A549 treated with AZD9567 at 1 μM for 4 hours (cell line): Measurements from ENCODE around the gene CRYAA. TPM values are rescaled to one million over a fixed set of nuclear protein-coding genes. Genes with fewer than 3 reads are reported as not detected.

Experiments used
- total RNA-seq: library from RNA; stranded (reverse); fragments of 200-300 nt; extraction: Qiagen RNA extraction; gene quantifications from 5 replicates; pipeline ENCODE4 v1.2.3, GENCODE V29; 2022; ENCODE audit not compliant: insufficient read depth

Gene CRYAA, protein sequence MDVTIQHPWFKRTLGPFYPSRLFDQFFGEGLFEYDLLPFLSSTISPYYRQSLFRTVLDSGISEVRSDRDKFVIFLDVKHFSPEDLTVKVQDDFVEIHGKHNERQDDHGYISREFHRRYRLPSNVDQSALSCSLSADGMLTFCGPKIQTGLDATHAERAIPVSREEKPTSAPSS
- not detected in 5 replicates for total RNA-seq

DNA sequence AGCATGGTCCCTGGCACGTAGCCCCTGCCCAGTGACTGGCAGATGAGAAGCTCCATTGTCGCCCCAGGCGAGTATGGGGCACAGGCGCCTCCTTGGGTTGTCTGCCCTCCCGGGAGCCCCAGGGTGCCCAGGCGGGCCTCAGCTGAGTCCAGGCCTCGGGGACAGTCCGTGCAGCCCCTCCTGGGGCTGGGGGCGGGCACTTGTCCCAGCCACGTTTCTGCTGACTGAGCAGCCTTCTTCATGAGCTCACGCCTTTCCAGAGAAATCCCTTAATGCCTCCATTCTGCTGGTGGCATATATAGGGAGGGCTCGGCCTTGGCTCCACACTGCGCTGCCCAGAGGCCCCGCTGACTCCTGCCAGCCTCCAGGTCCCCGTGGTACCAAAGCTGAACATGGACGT, at the start of gene CRYAA:
TSS of gene CRYAA (plus strand) at position 301 of the 400 bp plus-strand sequence. CDS start at position 393, 92 bp downstream.

Other genes starting within 250 kb of the CRYAA start
- not detected in 5 replicates for gene ERVH48-1, start 243.4 kb upstream of the CRYAA start, total RNA-seq
- 5.2 to 10.0 TPM (median 6.0 TPM) in 5 replicates for gene PKNOX1, start 194.4 kb upstream of the CRYAA start, total RNA-seq
- gene CBS, start 93.2 kb upstream of the CRYAA start, total RNA-seq = 8.6 to 13.7 TPM (median 11.5 TPM) in 5 replicates
- 52.7 to 69.5 TPM (median 57.6 TPM) in 5 replicates for gene U2AF1, start 61.4 kb upstream of the CRYAA start, total RNA-seq